ENCODE measurements around the gene MNT.
"Not testable (repeated sequence)": the region's sequence is repeated elsewhere in the genome, so short reads cannot be mapped to it uniquely, and the experiment has no call there.

MNT gene, protein sequence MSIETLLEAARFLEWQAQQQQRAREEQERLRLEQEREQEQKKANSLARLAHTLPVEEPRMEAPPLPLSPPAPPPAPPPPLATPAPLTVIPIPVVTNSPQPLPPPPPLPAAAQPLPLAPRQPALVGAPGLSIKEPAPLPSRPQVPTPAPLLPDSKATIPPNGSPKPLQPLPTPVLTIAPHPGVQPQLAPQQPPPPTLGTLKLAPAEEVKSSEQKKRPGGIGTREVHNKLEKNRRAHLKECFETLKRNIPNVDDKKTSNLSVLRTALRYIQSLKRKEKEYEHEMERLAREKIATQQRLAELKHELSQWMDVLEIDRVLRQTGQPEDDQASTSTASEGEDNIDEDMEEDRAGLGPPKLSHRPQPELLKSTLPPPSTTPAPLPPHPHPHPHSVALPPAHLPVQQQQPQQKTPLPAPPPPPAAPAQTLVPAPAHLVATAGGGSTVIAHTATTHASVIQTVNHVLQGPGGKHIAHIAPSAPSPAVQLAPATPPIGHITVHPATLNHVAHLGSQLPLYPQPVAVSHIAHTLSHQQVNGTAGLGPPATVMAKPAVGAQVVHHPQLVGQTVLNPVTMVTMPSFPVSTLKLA

DNA sequence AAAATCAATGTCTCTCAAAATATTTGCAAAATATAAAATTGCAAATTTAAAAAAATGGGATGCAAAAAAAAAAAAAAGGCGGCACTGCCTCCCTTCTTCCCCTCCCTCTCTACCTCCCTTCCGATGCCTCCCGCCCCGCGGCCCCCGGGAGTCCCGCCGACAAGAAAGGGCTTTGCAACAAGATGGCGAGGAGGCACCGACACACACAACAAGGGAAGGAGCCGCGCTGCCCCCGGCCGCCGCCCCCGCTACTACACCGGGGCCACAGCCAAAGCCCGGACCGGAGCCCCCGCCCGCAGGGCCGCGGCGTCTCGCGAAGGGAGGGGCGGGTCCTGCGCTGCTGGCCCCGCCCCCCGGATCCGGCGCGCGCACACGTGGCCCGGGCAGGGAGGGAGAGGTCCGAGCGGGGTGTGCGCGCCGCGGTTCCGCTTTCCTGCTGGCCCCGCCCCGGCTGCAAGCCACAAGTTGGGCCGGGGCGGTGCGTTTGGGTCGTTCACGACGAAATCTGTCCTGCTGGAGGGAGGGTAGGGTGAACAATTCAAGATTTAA, at the start of gene MNT:
Gene MNT, minus strand, starts transcription at position 184 of the 549 bp plus-strand sequence. CDS start 348 bp downstream, outside the sequence.
- peak; percentile 89 for DNase-seq (ENCODE audit: low read depth)

- DNase-seq (ENCODE audit: low read depth), result no peak
Measured at GRCh38 chr17:2450016-2450650, 49.3 kb upstream of the MNT start.

DNA sequence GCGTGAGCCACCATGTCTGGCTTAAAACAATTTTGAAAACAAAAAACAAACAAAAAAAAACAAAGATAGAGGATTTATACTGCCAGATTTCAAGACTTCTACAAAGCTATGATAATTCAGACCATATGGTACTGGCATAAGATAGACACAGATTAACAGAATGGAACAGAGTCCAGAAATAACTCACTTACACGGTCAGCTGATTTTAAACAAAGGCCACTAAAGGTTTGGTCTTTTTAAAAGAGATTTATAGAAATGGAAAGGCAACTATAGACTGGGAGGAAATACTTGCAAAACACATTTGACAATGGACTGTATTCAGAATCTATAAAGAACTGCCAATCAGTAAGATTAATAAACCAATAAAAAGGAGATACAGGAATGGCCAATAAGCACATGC, 48.6 kb upstream of the MNT start:
- DNase-seq (ENCODE audit: low read depth), result no peak

- not testable (repeated sequence) for DNase-seq (ENCODE audit: low read depth)
Measured at GRCh38 chr17:2447479-2447878, 46.6 kb upstream of the MNT start.

DNA sequence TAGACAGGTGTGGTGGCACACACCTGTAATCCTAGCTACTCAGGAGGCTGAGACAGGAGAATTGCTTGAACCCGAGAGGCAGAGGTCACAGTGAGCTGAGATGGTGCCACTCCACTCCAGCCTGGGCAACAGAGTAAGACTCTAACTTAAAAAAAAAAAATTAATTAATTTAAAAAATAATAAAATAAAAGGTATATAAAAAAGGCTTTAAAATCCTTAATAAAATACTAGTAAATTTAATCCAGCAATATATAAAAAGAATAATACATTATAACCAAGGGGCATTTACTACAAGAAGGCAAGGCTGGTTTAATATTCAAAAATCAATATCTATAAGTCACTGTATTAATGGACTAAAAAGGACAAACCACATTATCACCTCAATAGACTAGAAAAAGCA, 44.8 kb upstream of the MNT start:
- DNase-seq (ENCODE audit: low read depth), result no peak

DNA sequence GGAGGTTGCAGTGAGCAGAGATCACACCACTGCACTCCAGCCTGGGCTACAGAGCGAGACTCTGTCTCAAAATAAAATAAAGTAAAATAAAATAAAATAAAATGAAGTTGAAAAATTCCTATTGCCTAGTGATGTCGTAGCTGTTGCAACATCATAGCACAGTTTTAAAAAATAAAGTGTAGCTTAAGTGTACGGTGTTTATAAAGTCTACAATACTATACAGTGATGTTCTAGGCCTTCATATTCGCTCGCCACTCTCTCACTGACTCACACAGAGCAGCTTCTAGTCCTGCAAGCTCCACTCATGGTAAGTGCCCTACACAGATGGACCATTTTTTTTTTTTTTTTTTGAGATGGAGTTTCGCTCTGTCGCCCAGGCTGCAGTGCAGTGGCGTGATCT, 43.5 kb upstream of the MNT start:
- no peak for DNase-seq (ENCODE audit: low read depth)

DNA sequence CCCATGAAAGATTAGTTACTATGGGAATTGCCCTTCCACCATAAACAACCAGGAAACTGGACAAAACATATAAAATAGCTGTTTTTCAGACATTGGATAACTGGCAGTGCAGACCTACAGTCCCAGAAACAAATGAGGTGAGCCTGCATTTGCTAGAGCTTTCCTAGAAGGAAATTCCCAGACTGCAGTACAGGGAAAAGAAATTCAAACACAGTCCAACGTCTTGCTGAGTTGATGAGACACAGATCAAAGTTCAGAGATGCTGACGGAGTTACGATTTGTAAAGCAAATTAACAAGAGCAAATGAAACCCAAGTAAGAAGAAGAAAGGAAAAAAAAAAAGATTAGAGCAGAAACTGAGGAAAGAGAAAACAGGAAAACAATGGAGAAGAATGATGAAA, 41.3 kb upstream of the MNT start:
- no peak for DNase-seq (ENCODE audit: low read depth)

DNA sequence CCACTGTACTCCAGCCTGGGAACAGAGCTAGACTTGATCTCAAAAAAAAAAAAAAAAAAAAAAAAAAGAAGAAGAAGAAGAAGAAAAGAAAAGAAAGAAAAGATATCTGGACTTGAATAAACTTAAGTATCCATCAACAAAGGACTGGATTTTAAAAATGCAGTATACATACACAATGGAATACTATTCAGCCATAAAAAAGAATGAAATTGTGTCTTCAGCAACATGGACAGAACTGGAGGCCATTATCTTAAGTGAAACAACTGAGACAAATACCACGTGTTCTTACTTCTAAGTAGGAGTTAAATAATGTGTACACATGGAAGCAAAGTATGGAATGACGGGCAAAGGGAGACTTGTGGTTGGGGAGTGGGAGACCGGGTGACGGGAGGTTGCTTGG, 40.1 kb upstream of the MNT start:
- DNase-seq (ENCODE audit: low read depth), result no peak

DNA sequence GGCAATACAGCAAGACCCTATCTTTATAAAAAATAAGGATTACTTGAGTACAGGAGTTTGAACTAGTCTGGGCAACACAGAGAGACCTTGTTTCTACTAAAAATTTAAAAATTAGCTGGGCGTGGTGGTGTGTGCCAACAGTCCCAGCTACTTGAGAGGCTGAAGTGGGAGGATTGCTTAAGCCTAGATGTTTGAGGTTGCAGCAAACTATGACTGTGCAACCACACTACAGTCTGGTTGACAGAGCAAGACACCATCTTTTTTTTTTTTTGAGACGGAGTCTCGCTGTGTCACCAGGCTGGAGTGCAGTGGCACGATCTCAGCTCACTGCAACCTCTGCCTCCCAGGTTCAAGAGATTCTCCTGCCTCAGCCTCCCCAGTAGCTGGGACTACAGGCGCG, 39.1 kb upstream of the MNT start:
- DNase-seq (ENCODE audit: low read depth), result not testable (repeated sequence)

DNA sequence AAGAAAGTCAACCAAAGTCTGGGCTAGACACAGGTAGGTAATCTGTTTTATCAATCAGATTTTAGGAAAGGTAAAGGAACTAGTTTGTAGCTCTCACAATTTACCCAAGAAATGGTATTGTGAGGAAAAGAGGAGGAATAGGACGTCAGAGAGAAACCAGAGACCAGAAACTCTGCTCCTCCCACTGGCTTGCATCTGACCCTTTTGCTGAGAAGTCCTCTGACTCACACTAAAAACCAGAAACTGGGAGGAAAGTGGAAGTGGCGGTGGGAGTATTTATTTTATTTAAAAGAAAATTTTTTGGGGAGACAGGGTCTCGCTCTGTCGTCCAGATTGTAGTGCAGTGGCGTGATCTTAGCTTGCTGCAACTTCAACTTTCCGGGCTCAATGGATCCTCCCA, 38.0 kb upstream of the MNT start:
- no peak for DNase-seq (ENCODE audit: low read depth)

DNA sequence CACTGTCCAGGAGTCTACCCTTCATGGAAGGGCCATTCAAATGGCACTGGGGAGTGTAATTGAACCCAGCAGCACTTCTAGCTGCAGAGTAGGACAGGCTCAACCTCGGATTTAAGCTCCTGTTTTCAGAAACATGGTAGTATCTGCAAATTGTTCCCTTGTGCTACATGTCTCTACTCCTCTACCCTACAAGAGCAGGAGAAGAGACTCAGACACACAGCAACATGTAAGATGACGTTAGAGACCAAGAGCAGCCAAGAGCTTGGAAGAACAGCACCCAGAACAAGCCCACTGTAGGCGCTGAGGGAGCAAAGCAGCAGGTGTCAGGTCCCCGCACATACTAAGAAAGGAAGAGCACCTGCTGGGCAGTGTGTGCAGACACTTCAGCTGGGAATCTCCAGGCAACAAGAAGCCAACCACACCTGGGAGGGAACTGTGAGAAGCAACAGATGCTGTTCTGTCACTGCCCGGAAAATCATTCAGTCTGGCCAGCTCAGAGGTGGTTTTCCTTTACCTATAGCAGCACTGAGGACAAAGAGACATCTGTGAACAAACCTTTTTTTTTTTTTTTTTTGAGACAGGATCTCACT, 35.6 kb upstream of the MNT start:
- DNase-seq (ENCODE audit: low read depth), result no peak

GRCh38 chr17:2435862-2436261, 35.0 kb upstream of the MNT start:
- DNase-seq (ENCODE audit: low read depth), result no peak

DNA sequence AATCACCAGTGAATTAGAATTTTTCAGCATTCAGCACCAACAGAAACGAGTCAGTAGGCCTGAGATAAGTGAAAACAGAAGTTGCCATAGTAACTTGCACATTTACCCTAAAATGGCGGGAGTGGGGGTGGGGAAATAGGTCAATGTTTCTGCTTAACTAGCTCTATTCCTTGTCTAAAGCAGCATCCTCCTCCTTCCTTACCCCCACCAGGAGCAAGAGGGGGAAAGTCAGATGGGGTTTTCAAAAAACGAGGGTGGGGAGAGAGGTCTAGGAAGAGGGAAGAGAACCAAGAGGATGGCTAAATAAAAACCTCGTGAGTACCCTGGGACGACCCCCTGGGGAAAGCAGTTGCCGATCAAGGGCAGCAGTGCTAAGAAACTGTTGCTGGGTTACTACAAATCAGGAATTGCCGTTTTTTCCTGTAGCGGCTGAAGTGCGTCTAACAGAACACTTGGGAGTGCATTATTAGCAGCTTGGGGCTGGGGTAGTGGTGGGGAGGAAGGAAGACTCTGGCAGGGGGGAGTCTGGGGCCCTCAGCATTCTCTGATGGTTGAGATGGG, 34.4 kb upstream of the MNT start:
- DNase-seq (ENCODE audit: low read depth), result no peak

- no peak for DNase-seq (ENCODE audit: low read depth)
Measured at GRCh38 chr17:2433696-2434095, 32.8 kb upstream of the MNT start.

DNA sequence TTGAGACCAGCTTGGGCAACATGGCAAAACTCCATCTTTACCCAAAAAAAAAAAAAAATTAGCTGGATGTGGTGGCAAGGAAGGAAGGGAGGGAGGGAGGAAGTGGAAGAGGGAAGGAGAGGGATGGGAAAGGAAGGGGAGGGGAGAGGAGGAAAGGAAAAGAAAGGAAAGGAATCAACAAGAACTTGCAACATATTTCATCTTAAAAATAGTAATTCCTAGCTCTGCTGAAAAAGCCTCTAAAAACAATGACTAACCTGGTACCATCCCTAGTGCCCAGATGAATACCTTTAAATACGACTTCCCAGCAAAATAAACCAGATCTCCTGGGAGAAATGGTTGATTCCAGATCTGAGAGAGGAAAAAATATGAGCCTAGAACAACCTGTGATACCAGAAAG, 27.1 kb upstream of the MNT start:
- DNase-seq (ENCODE audit: low read depth), result no peak

- no peak for DNase-seq (ENCODE audit: low read depth)
Measured at GRCh38 chr17:2427215-2427614, 26.4 kb upstream of the MNT start.

- DNase-seq (ENCODE audit: low read depth), result no peak
Measured at GRCh38 chr17:2423271-2423670, 22.4 kb upstream of the MNT start.

DNA sequence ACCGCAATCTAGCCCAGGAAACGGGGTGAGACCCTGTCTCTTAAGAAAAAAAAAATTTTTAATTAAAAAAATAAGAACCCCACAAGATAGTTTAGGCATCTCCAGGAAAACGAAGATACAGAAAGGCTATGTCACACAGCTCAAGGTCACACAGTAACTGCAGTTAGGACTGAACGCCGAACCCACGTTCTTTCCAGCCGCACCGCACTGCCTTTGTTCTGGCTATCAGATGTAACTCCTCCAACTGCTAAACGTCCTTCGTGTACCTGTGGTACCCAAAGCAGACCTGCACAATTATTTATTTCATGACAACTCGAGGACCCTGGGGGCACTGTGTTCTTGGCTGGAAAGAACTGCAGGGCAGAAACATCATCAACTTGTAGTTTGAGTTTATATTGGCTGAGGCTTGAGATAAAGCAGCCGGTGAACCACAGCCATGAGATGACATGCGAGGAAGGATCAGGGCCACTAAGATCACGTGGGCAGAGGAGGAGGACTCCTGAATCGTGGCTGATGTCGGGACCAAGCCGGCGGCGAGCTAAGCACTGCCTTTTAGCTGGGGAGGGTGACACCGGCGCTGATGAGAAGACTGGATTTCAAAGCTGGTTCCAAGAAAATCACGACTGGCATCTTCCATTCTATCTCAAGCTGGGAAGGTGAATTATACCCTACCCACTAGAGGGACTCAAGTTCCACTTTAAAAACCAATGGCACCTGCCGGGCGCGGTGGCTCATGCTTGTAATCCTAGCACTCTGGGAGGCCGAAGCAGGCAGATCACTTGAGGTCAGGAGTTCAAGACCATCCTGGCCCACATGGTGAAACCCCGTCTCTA, 20.7 kb upstream of the MNT start:
- no peak for DNase-seq (ENCODE audit: low read depth)

DNA sequence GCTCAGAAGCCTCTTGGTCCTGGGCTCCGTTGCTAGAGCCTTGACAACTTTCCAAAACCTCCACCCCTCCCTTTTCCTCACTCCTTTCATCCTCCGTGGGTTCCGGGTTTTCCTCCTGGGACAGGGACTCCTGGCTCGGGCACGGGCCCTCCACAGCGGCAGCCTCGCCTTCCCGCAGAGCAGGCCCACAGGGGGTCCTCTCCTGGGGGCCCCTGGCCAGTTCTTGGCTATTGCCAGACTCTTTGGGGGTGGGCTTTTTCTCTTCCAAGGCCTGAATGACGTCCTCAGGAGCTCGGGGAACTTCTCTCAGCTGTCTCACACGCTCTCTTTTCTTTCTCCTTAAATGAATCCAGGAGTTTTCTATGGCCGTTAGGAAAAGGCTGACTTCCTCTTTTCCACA, 19.3 kb upstream of the MNT start:
- no peak for DNase-seq (ENCODE audit: low read depth)

DNA sequence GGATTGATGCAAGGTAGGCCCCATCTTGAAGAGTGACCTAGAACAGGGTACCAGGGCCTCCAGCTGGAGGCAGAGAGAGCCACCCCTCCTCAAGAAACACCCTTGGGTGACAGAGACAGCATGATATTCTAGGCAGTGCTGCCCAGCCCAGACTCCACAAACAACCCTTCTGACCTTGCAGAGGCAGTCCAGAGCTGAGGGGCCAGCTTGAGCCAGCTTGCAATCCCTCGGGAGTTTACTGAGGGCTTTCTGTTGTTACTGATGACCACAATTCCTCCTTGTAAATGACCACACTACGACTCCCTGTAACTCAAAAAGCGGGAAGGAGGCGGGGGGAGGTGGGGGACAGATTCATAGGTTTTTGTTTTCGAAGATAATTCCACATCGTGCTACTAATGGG, 18.6 kb upstream of the MNT start:
- no peak for DNase-seq (ENCODE audit: low read depth)

DNA sequence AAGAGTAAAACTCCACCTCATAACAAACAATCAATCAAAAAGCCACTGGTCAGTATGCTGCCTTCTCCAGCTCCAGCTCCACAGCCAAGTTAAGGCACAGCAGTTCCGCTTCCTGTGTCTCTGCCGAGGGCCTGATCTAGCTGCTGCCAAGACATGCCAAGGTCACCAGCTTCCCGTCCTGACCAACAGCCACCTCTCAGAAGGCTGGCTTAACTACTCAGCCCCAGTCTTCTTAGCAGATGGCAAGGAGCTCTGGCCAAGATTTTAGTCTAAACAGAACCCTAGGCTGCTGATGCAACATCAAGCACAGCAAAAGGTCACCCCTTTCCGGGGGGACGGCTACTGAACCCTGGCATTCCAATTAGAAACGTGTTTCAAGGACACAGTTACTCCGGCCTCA, 17.7 kb upstream of the MNT start:
- no peak for DNase-seq (ENCODE audit: low read depth)
